Immature natural killer cell (primary cell): ENCODE data around the gene SLC36A3. TPM values are rescaled to one million over a fixed set of nuclear protein-coding genes. Genes with fewer than 3 reads are reported as not detected.
"Not testable (repeated sequence)": the region's sequence is repeated elsewhere in the genome, so short reads cannot be mapped to it uniquely, and the experiment has no call there.

Experiments used
- DNase-seq, 3 donors: peaks; one replicate each; pipeline ENCODE4 v3.0.0; 2022; ENCODE audit warnings: mixed read lengths in 1 of 3
- H3K27ac Mint-ChIP-seq, 6 donors: one replicate each; pipeline ENCODE4 v1.8.0; 2020; ENCODE audit warnings: mixed read lengths in 6 of 6, mild to moderate bottlenecking in 5 of 6, inconsistent platforms in 4 of 6, moderate library complexity in 3 of 6
- H3K27me3 Mint-ChIP-seq, 3 donors: one replicate each; pipeline ENCODE4 v1.8.0; 2020 to 2021; ENCODE audit warnings: low read depth in 3 of 3, mild to moderate bottlenecking in 3 of 3, mixed read lengths in 3 of 3, moderate library complexity in 3 of 3, inconsistent platforms in 1 of 3
- H3K36me3 Mint-ChIP-seq, 3 donors: one replicate each; pipeline ENCODE4 v1.8.0; 2020; ENCODE audit warnings: mixed read lengths in 3 of 3, inconsistent platforms in 2 of 3, mild to moderate bottlenecking in 2 of 3
- H3K4me1 Mint-ChIP-seq, 2 donors: one replicate each; pipeline ENCODE4 v1.8.0; 2020; ENCODE audit warnings: inconsistent platforms in 2 of 2, mild to moderate bottlenecking in 2 of 2, mixed read lengths in 2 of 2, moderate library complexity in 1 of 2
- H3K4me3 Mint-ChIP-seq, 5 donors: one replicate each; pipeline ENCODE4 v1.8.0; 2020; ENCODE audit warnings: mild to moderate bottlenecking in 5 of 5, mixed read lengths in 5 of 5, inconsistent platforms in 3 of 5, moderate library complexity in 3 of 5
- H3K9me3 Mint-ChIP-seq, 6 donors: one replicate each; pipeline ENCODE4 v1.8.0; 2020; ENCODE audit warnings: mild to moderate bottlenecking in 6 of 6, mixed read lengths in 6 of 6, inconsistent platforms in 4 of 6, moderate library complexity in 3 of 6
- polyA plus RNA-seq, 3 donors: library from polyadenylated mRNA; unstranded; fragments of 300-500 nt; fragmentation: Illumina TruSeq; gene quantifications; one replicate each; pipeline ENCODE4 v1.2.3, GENCODE V29; 2021

The SLC36A3 gene
- polyA plus RNA-seq, 3 donors from 2014 or later: not detected

DNA sequence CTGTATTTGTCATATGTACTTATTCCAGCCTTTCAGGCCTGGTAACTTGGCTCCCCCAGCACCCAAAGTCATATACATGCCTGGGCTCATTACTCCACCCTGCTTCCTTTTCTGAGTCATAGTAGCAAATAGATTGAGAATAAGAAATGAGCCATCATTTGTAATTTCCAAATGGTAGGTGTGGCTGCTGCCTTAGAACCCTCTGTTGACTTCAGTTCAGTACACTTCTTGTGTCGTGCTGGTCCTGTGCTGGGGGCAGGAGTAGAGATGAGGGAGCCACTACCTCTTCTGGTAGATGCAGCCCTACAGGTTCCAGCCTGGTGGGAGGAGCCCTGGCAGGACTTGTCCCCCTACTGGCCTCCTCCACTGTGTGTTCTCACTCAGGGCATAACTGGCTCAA is 39.5 kb downstream of the SLC36A3 start:
- Mint-ChIP-seq H3K4me1 (no peaks in the 10 kb centered on the region), H3K9me3 (no peaks in the 10 kb centered on the region), H3K36me3 (peaks cover 3 to 33% (median 32%) of the 10 kb centered on the region in 3 donors), H3K27me3 (no peaks in the 10 kb centered on the region), H3K27ac (no peak overlapping the region), H3K4me3 (no peak overlapping the region)
- DNase-seq: no peak

DNA sequence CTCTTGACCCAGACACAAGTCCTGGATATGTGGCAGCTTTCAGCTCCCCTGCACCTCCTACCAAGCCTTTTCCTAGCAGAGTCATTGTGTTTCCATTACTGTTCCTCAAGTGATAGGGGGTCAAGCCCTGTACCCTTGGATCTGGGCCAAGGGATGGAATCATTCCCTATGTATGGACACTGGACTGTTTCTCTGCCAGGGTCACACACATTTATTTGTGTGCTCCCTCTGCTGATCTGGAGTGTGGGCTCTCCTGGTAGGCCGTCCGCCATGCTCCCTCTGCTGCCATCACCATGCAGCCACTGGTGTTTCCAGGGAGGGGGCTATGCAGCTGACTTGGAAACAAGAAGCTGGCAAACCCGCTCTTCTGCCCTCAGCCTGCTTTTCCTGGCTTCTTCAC is 41.0 kb downstream of the SLC36A3 start:
- Mint-ChIP-seq H3K27me3 (no peaks in the 10 kb centered on the region), H3K4me1 (no peaks in the 10 kb centered on the region), H3K27ac (no peak overlapping the region), H3K4me3 (no peak overlapping the region), H3K36me3 (peaks cover 3 to 28% (median 25%) of the 10 kb centered on the region in 3 donors), H3K9me3 (no peaks in the 10 kb centered on the region)
- DNase-seq: no peak

DNA sequence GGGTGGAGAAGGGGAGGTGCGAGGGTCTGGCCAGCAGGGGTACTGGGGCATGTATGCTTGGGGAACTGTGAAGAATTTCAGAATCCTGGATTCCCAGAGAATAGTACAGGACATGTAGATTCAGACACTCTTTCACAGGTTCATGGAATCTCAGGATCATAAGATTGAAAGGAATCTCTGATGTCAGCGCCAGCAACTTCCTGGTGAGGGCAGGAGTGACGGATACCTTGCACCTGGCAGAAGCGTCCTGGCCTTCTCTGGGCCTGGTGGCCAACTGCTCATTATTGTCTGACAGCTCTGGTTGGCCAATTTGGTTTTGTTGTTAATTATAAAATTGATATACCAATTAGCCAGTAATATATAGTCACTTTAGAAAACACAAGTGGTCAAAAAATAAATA is 43.6 kb downstream of the SLC36A3 start:
- peaks cover 3 to 22% (median 14%) of the 10 kb centered on the region in 3 donors for H3K36me3 Mint-ChIP-seq
- no peaks in the 10 kb centered on the region for H3K9me3 Mint-ChIP-seq
- no peak overlapping the region for H3K4me3 Mint-ChIP-seq
- no peak for DNase-seq
- no peak overlapping the region for H3K27ac Mint-ChIP-seq
- no peaks in the 10 kb centered on the region for H3K27me3 Mint-ChIP-seq
- no peaks in the 10 kb centered on the region for H3K4me1 Mint-ChIP-seq

DNA sequence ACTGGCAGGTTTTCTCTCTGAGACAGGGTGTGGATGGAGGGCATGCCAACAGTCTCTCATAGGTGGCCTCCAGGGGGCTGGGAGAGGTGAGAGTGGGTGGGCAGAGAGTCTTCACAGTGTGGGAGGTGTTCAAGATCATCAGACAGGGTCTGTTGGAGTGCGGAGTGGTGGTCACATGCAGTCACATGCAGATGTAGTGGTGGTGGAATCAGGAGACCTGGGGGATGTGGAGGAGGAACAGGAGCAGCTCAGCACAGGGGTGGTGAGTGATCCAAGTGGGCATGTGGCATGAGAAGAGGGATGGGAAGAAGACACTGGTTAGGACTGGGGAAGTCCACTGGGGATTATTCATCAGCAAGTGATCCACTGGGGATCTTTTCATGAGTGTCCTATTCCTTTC is 44.8 kb downstream of the SLC36A3 start:
- peak overlapping the region in 1 of 6 donors; percentile 16 for H3K27ac Mint-ChIP-seq
- no peaks in the 10 kb centered on the region for H3K9me3 Mint-ChIP-seq
- H3K36me3 Mint-ChIP-seq: peaks cover 0 to 14% (median 13%) of the 10 kb centered on the region in 3 donors
- no peaks in the 10 kb centered on the region for H3K27me3 Mint-ChIP-seq
- no peak for DNase-seq
- no peak overlapping the region for H3K4me3 Mint-ChIP-seq
- peaks cover 3 to 4% of the 10 kb centered on the region in 2 donors for H3K4me1 Mint-ChIP-seq

DNA sequence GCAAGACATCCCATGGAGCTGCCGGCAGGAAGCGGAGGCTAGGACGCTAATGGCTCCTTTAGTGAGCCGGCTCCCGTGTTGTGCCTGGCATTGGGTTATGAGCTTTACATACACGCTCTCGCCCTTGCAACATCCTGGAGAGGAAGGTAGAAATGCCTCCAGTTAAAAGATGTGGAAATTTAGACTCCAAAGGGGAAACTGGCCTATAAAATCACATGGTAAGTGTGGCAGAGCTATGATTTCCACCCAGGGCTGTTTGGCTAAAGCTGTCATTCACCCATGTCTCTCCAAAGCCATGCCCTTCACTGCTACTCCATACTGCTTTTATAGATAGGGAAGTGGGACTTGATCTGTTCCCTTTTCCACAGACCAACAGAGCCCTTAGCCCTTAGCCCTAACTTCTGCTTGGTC is 45.4 kb downstream of the SLC36A3 start:
- Mint-ChIP-seq H3K4me1 (peaks cover 9 to 10% of the 10 kb centered on the region in 2 donors), H3K36me3 (peaks cover 0 to 10% (median 10%) of the 10 kb centered on the region in 3 donors), H3K27me3 (no peaks in the 10 kb centered on the region), H3K9me3 (no peaks in the 10 kb centered on the region), H3K27ac (no peak overlapping the region), H3K4me3 (no peak overlapping the region)
- no peak for DNase-seq

DNA sequence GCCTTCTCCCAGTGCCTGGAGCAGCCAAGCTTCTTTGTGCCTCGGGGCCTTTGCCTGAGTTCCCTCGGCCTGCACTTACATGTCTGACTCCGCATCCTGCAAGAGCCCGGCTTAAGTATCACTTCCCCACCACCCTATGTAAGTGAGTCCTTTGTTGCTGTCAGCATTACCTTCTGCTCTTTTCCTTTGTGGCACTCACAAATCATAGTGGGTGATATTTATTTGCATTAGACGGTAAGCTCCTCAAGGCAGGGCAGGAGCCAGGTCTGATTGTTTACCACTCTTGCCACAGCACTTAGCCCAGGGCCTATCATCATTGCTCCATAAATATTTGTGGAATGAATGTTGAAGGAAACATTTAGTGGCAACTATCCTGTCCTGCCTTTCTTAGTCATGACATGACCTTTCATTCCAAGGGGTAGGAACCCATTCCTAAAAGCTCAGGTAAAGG is 45.8 kb downstream of the SLC36A3 start:
- no peaks in the 10 kb centered on the region for H3K9me3 Mint-ChIP-seq
- H3K4me3 Mint-ChIP-seq: no peak overlapping the region
- no peak for DNase-seq
- H3K4me1 Mint-ChIP-seq: peaks cover 13 to 14% of the 10 kb centered on the region in 2 donors
- peaks cover 0 to 8% (median 8%) of the 10 kb centered on the region in 3 donors for H3K36me3 Mint-ChIP-seq
- no peak overlapping the region for H3K27ac Mint-ChIP-seq
- H3K27me3 Mint-ChIP-seq: peaks cover 0 to 2% (median under 1%) of the 10 kb centered on the region in 3 donors

DNA sequence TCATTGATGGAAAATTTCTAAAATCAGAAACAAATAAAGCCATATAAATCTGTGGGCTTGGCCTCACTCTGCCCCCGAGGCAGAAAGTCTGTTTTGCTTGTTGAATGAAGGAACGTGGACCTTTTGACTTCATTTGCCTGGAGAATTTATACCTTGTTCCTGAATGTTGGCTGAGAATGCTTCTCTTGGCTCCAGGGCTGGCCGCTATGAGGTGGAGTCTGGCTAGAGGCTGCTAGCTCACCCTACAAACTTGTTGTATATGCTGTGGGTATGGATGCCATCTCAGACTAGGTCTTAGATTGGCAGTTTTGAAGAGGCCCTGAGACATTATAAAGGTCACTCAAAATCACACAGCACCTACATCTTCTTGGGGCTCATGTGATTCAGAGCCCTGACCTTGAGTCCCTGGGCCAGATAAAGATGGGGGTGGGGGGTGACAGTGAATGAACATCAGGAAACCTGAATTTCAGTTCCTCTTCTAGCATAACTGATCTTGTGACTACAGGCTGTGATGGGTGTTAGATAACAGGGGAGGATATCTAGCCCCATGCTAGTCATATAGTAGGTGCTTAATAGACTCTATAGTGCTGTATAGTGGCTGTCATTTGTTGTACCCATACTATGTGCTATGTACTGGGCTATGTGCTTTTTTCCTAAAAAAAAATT is 47.8 kb downstream of the SLC36A3 start:
- no peaks in the 10 kb centered on the region for H3K36me3 Mint-ChIP-seq
- no peaks in the 10 kb centered on the region for H3K9me3 Mint-ChIP-seq
- peaks cover 25 to 28% of the 10 kb centered on the region in 2 donors for H3K4me1 Mint-ChIP-seq
- no peak overlapping the region for H3K4me3 Mint-ChIP-seq
- H3K27ac Mint-ChIP-seq: no peak overlapping the region
- H3K27me3 Mint-ChIP-seq: peaks cover 2 to 5% (median 3%) of the 10 kb centered on the region in 3 donors
- no peak for DNase-seq

DNA sequence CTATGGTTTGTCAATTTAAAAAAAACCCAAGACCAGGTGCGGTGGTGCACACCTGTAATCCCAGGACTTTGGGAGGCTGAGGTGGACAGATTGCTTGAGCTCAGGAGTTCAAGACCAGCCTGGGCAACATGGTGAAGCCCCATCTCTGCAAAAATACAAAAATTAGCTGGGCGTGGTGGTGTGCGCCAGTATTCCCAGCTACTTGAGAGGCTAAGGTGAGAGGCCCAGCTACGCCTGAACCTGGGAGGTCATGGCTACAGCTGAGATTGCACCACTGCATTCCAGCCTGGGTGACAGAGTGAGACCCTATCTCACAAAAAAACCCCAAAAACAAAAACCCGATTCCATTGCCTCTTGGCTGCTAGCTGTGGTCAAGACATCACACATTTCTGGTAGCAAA is 48.6 kb downstream of the SLC36A3 start:
- DNase-seq, H3K27ac Mint-ChIP-seq, H3K36me3 Mint-ChIP-seq, H3K27me3 Mint-ChIP-seq, H3K9me3 Mint-ChIP-seq: not testable (repeated sequence)
- Mint-ChIP-seq H3K4me3 (peak overlapping the region in 1 of 5 donors; percentile 6), H3K4me1 (peaks cover 25 to 28% of the 10 kb centered on the region in 2 donors)

DNA sequence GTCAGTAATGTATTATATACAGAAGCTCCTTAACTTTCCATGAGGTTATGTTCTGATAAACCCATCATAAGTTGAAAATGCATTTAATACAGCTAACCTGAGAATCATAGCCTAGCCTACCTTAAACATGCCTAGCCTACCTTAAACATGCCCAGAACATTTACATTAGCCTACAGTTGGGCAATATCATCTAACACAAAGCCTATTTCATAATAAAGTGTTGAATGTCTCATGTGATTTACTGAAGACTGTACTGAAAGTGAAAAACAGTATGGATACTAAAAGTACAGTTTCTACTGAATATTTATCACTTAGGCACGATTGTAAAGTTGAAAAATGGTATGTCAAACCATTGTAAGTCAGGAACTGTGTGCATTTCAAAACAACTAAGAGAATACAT is 49.0 kb downstream of the SLC36A3 start:
- Mint-ChIP-seq H3K27me3 (peaks cover 2 to 7% (median 3%) of the 10 kb centered on the region in 3 donors), H3K4me1 (peaks cover 25 to 28% of the 10 kb centered on the region in 2 donors), H3K36me3 (no peaks in the 10 kb centered on the region), H3K4me3 (no peak overlapping the region), H3K27ac (no peak overlapping the region), H3K9me3 (no peaks in the 10 kb centered on the region)
- DNase-seq: no peak

DNA sequence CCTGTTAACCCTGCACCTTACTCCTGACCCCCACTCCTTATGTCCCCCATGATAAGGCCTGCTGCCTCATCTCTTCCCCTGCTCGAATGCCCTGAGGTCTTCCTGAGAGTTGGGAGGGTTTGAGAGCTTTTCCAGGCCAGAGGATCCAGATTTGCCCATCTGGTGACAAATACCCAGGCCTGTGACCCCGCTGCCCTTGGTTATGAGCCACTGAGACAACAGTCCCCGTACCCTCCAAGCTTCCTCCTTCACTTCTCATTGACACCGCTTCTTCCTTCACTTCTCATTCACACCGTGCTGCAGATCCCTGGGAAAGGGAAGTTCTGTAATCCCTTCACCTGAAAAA is 50.0 kb downstream of the SLC36A3 start:
- H3K27ac Mint-ChIP-seq: peak overlapping the region; percentile 75 to 93 (median 88)
- no peaks in the 10 kb centered on the region for H3K9me3 Mint-ChIP-seq
- H3K27me3 Mint-ChIP-seq: peaks cover 2 to 7% (median 3%) of the 10 kb centered on the region in 3 donors
- H3K4me1 Mint-ChIP-seq: peaks cover 25 to 28% of the 10 kb centered on the region in 2 donors
- H3K4me3 Mint-ChIP-seq: peak overlapping the region; percentile 85 to 92 (median 89)
- H3K36me3 Mint-ChIP-seq: no peaks in the 10 kb centered on the region
- DNase-seq: no peak

DNA sequence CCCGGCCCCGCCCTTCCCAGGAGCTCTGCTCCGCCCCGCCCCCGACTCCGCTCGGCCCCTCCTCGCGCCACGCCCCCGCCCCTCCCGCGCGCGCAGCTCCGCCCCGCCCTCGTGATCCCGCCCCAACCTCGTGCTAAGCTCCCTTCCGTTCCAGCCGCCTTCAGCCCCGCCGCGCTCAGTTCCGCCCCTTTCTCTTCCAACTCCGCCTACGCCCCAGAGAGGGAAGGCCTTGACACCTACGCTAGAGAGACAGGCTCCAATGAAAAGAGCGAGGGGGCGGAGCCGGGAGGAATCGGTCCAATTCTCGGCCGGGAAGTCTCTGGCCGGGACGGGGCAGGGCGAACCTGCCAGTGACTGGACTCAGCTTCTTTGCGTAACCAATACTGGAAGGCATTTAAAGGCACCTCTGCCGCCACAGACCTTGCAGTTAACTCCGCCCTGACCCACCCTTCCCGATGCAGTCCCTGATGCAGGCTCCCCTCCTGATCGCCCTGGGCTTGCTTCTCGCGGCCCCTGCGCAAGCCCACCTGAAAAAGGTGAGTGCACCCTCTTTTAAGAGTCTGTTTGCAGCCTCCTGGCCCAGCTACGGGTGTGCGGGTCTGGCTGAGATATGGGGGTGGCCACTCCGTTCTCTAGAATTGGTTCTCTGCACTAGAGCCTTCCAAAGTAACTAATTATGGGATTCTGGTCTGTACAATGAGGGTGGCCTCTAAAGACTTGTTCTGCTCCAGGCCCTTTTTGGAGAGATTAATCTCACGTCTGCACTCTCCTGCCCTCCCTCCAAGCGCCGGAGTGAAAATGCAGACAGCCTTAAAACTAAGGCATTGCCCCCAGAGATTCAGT is 50.6 kb downstream of the SLC36A3 start, which contains the start of gene GM2A:
Gene GM2A (plus strand): TSS at position 424 of the 843 bp plus-strand sequence. CDS start 32 bp downstream, at position 456.
- H3K4me3 Mint-ChIP-seq: peak within 1 kb of the TSS; percentile 85 to 92 (median 89)
- peaks cover 25 to 28% of the 10 kb centered on the region in 2 donors for H3K4me1 Mint-ChIP-seq
- H3K9me3 Mint-ChIP-seq: no peaks in the 10 kb centered on the region
- no peaks in the 10 kb centered on the region for H3K36me3 Mint-ChIP-seq
- peak; percentile 99 for DNase-seq
- H3K27ac Mint-ChIP-seq: peak within 1 kb of the TSS; percentile 75 to 93 (median 88)
- peaks cover 2 to 7% (median 3%) of the 10 kb centered on the region in 3 donors for H3K27me3 Mint-ChIP-seq

DNA sequence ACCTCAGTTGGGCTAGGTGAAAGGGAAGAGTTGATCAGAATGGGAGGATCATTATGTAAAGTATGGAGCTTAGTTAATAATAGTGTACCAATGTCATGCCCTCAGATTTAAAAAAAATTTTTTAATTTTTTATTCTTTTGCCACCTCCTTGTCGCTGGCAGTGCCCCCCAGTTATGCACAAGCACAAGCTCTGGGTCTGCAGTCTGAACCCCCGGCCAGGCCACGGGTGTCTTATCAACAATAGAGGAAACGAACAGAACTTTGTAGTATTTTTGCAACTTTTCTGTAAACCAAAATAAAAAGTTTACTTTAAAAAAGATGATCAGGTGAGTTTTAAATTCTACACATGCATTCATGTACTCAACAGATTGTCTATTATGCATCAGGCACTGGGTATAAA is 51.9 kb downstream of the SLC36A3 start:
- Mint-ChIP-seq H3K4me3 (peak overlapping the region; percentile 85 to 92 (median 89)), H3K9me3 (no peaks in the 10 kb centered on the region), H3K4me1 (peaks cover 25 to 28% of the 10 kb centered on the region in 2 donors)

DNA sequence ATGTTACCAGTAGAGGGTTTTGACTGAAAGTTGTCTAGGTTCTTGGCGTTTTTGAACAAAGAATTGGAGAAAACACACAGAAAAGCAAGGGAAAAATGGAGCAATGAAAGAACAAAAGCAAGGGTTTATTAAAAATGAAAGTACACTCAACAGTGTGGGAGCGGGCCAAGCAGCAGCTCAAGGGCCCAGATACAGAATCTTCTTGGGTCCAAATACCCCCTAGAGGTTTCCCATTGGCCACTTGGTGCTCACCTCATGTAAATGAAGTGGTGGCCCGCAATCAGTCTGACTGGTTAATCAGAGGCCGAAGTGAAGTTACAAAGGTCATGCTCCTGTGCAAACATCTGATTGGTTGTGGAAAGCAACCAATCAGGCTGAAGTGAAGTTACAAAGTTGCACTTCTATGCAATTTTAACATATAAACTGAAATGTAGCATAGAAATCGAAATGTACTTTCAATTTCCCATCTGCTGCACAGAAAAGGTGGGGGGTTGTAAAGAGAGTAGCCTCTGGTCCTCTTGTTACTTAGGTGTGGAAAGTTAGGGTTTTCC is 52.5 kb downstream of the SLC36A3 start:
- DNase-seq: peak in 1 of 3 donors; percentile 43
- H3K36me3 Mint-ChIP-seq: no peaks in the 10 kb centered on the region
- H3K4me3 Mint-ChIP-seq: peak overlapping the region; percentile 64 to 90 (median 86)
- H3K9me3 Mint-ChIP-seq: no peaks in the 10 kb centered on the region
- H3K4me1 Mint-ChIP-seq: peaks cover 25 to 28% of the 10 kb centered on the region in 2 donors
- peak overlapping the region; percentile 59 to 88 (median 80) for H3K27ac Mint-ChIP-seq
- H3K27me3 Mint-ChIP-seq: peaks cover 2 to 7% (median 3%) of the 10 kb centered on the region in 3 donors

More for the DNA sequence above, 51.9 kb downstream of the SLC36A3 start:
- no peaks in the 10 kb centered on the region for H3K36me3 Mint-ChIP-seq
- peak overlapping the region; percentile 59 to 89 (median 87) for H3K27ac Mint-ChIP-seq
- no peak for DNase-seq
- peaks cover 2 to 7% (median 3%) of the 10 kb centered on the region in 3 donors for H3K27me3 Mint-ChIP-seq
